ENCODE measurements around the gene IGFBP7.
A peak's percentile ranks its signal among the peaks of the same experiment; 100 is the strongest.

The IGFBP7 gene

DNA sequence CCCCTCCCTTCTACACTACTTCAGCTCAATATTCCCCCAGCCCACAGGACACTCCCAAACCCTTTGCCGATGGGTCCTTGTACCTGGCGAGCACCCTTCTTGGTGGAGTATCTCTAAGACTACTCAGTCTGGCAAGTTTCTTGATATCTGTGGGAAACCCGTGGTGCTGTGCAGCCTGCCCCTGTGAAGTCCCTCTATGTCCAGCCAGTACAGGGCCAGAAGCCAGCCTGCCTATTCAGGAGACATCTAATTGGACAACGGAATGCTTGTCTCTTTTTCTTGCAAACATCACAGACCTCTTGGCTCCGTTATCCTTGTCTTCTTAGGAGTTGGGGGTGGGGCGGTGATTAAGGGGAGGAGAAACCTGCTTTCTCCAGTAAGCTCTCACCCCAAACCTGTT, 3.7 kb upstream of the IGFBP7 start:
- in situ Hi-C loops (cut with MboI; ENCODE audit: low sequenced_read_pairs, unreplicated experiment) = no loop called here
- no peak for DNase-seq (ENCODE audit: low spot score)
- TF ChIP-seq, protein P1, sequence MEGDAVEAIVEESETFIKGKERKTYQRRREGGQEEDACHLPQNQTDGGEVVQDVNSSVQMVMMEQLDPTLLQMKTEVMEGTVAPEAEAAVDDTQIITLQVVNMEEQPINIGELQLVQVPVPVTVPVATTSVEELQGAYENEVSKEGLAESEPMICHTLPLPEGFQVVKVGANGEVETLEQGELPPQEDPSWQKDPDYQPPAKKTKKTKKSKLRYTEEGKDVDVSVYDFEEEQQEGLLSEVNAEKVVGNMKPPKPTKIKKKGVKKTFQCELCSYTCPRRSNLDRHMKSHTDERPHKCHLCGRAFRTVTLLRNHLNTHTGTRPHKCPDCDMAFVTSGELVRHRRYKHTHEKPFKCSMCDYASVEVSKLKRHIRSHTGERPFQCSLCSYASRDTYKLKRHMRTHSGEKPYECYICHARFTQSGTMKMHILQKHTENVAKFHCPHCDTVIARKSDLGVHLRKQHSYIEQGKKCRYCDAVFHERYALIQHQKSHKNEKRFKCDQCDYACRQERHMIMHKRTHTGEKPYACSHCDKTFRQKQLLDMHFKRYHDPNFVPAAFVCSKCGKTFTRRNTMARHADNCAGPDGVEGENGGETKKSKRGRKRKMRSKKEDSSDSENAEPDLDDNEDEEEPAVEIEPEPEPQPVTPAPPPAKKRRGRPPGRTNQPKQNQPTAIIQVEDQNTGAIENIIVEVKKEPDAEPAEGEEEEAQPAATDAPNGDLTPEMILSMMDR (IDR thresholded peaks at IDR 0.05; ENCODE audit: borderline replicate concordance, control extremely low read depth, extremely low read depth, insufficient read depth, missing control alignments) = no peak

DNA sequence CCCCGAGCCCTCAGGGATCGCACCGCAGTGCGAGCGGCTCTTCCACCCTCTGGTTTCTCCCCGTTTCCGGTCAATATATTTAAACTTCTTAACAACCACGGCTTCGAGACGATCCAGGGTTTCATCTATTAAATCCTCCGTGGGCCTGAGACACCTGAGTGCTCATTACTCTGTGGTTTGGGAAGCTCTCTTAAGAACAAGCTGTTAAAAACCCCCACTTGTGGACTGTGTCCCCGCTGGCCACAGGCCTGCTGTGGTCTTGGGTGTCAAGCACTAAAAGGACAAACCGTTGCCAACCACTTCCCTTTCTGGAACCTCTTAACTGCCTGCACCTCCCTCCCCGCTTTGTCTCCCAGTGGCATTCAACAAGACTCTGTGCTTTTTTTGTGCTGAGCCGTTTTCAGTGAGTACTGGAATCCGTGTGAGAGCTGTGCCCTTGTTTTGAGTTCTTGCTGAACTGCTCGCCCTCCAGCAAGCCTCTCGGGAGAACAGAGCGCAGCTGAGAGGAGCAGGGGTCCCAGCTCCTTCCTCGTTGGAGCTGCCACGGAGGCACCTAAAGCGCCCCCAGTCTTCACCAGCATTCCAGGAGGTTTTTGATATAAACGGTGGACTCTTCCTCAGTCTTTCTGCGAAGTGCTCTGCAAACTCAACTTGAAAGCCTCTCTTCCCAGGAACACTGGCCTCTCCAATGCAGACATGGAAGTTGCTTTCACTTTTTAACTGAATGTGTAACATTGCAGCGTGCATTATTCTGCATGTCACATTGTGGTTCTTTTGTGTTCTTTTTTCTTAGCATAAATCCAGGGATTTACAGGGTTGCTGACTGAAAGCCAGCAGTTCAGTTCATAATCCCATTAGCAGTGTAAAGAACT, 691 bp upstream of the IGFBP7 start:
- TF ChIP-seq, protein P1 (IDR thresholded peaks at IDR 0.05; ENCODE audit: borderline replicate concordance, control extremely low read depth, extremely low read depth, insufficient read depth, missing control alignments) = no peak
- in situ Hi-C loops (cut with MboI; ENCODE audit: low sequenced_read_pairs, unreplicated experiment) = no loop called here
- DNase-seq (ENCODE audit: low spot score) = peak; percentile 49

DNA sequence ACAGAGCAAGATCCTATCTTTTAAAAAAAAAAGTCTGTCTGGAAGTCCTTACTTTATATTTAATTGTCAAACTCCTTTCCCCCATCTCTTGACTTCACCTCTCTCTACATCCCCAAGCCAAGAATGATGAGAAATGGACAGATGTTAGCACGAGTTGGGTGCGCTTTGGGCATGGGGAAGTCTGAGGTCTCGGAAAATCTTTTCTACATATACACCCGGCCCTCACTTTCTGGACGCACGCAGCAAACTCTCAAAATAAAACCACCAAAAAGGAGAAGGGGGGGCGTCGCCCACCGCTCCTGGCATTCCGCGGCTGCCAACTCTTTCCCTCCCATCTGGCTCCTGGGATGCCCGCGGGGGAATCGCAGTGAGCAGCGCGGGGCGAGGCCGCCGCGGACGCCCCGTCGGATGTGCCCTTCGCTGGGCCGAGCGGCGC, 756 bp downstream of the IGFBP7 start:
- TF ChIP-seq, protein P1 (IDR thresholded peaks at IDR 0.05; ENCODE audit: borderline replicate concordance, control extremely low read depth, extremely low read depth, insufficient read depth, missing control alignments) = no peak
- no peak for DNase-seq (ENCODE audit: low spot score)
- in situ Hi-C loops (cut with MboI; ENCODE audit: low sequenced_read_pairs, unreplicated experiment) = no loop called here

DNA sequence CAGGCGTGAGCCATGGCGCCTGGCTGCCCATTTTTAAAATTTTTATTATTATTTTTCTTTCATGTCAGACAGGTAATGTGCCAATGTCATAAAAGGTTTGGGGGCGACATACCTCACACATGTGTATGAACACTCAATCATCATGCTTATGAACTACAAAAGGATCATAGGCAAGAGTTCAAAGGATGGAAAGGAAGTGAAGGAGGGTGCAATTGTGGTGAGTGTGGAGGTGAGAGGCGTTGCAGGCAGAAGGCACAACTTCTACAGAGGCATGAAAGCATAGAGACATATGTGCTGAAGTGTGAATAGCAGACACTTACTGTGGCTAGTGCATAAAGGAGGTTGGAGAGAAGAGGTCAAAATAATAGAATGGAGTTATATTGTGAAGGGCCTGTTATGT, 4.0 kb downstream of the IGFBP7 start:
- TF ChIP-seq, protein P1 (IDR thresholded peaks at IDR 0.05; ENCODE audit: borderline replicate concordance, control extremely low read depth, extremely low read depth, insufficient read depth, missing control alignments) = no peak
- no peak for DNase-seq (ENCODE audit: low spot score)
- in situ Hi-C loops (cut with MboI; ENCODE audit: low sequenced_read_pairs, unreplicated experiment) = no loop called here

DNA sequence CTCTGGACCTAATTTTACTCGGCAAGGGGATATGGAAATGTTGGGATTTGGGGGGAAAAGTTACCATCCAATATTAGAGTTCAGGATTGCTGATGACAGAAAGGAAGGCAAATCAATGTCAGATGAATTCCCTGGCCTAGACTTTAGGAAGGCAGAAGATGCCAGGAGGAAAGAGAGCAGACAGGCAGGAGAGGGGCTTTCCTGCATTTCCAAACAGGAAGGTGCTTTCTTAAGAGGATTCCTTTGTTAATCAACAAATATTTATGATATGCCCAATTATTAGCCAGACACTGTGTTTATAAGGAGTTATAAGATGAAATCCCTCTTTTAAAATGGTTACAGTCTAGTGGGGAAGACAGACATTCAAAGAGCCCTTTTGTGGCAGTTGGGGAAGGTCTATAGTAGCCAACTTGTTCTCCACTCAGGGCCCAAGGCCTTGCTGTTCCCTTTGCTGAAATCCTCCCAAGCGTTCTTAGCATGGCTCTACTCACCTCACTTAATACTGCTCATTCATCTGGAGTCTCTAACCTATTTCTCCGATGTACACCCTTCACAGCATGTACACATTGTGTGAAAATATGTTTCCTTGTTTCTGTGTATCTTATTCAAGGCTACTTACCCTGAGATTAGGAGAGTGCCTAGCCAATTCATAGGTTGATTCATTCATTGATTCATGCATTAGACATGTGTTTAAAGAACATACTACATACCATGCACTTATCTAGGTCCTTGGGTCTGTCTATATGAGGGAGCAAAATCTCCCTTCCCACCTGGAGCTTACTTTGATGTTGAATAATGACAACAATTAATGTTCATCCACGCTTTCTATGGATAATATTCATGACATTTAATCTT, 5.3 kb downstream of the IGFBP7 start:
- DNase-seq (ENCODE audit: low spot score) = no peak
- in situ Hi-C loops (cut with MboI; ENCODE audit: low sequenced_read_pairs, unreplicated experiment) = no loop called here
- TF ChIP-seq, protein P1 (IDR thresholded peaks at IDR 0.05; ENCODE audit: borderline replicate concordance, control extremely low read depth, extremely low read depth, insufficient read depth, missing control alignments) = no peak

DNA sequence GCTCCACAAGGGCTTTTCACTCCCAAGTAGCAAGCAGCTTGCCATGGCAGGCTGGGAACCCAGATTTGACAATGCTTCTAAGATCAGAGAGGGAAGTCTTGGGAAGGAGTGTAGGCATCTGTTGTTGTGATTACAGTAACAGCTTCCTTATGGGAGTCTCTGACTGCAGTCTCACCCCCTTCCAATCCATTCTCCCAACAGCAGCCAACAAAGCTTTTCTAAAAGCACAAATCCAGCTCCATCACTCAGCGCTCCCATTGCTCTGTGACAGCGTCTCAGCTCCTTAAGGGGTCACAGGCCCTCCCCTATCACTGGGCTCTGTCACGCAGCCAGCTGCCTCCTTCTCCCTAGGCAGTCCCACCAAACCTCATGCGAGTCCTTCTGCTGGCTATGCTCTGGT, 7.1 kb downstream of the IGFBP7 start:
- in situ Hi-C loops (cut with MboI; ENCODE audit: low sequenced_read_pairs, unreplicated experiment) = no loop called here
- TF ChIP-seq, protein P1 (IDR thresholded peaks at IDR 0.05; ENCODE audit: borderline replicate concordance, control extremely low read depth, extremely low read depth, insufficient read depth, missing control alignments) = no peak
- no peak for DNase-seq (ENCODE audit: low spot score)

All from GM13976 (cell line).